CD4-positive, alpha-beta T cell (primary cell): ENCODE measurements around the gene DLX3. TPM values are rescaled to one million over a fixed set of nuclear protein-coding genes. Genes with fewer than 3 reads are reported as not detected.

Experiments used
- ATAC-seq: fragments of 200-7000 bp; cut with Tn5 transposase; one replicate; pipeline ENCODE4 v1.10.0; 2022; ENCODE audit warnings: mild to moderate bottlenecking; ENCODE audit not compliant: poor library complexity
- CTCF ChIA-PET: fragments of 350-600 bp; sonication (Branson Sonifier 250); formaldehyde crosslinking; loops from one replicate; lab custom pipeline; 2021; ENCODE audit warnings: antibody characterized with exemption, inconsistent platforms; lab: Charles Lee
- POLR2A ChIA-PET: fragments of 350-600 bp; sonication (Branson Sonifier 250); formaldehyde crosslinking; loops from one replicate; lab custom pipeline; 2021; ENCODE audit warnings: antibody characterized with exemption, inconsistent platforms; lab: Charles Lee
- DNase-seq, 14 experiments: peaks; one replicate each; pipeline ENCODE4 v3.0.0-alpha.2; 2013 to 2020; ENCODE audit warnings: mixed read lengths in 2 of 14
- H3K27ac ChIP-seq, 2 donors: one replicate each; pipeline versions ENCODE4 v1.5.1 to v1.7.0; 2013; ENCODE audit warnings: low read length in 2 of 2, low read depth in 1 of 2, mild to moderate bottlenecking in 1 of 2
- H3K27me3 ChIP-seq, 2 experiments: 1 replicate in 1 of 2; 2 replicates in 1 of 2; pipeline versions ENCODE4 v1.6.1 to v1.7.0; 2013; ENCODE audit warnings: low read length in 2 of 2, control low read depth in 1 of 2, mild to moderate bottlenecking in 1 of 2, moderate library complexity in 1 of 2; ENCODE audit not compliant: insufficient read depth in 2 of 2, control insufficient read depth in 1 of 2
- H3K36me3 ChIP-seq: one replicate; pipeline ENCODE4 v1.6.1; 2013; ENCODE audit warnings: low read length, control low read depth; ENCODE audit not compliant: insufficient read depth
- H3K4me1 ChIP-seq: one replicate; pipeline ENCODE4 v1.6.1; 2013; ENCODE audit warnings: low read length, control low read depth; ENCODE audit not compliant: insufficient read depth
- H3K4me3 ChIP-seq: one replicate; pipeline ENCODE4 v1.5.1; 2013; ENCODE audit warnings: mild to moderate bottlenecking, low read length, moderate library complexity
- H3K9me3 ChIP-seq, 2 experiments: 1 replicate in 1 of 2; 2 replicates in 1 of 2; pipeline versions ENCODE4 v1.6.1 to v1.7.0; 2013; ENCODE audit warnings: low read length in 2 of 2, mild to moderate bottlenecking in 2 of 2, control low read depth in 1 of 2, moderate library complexity in 1 of 2; ENCODE audit not compliant: control insufficient read depth in 1 of 2, insufficient read depth in 1 of 2
- H3K27ac Mint-ChIP-seq: one replicate; pipeline ENCODE4 v1.8.0; 2020; ENCODE audit warnings: mixed read lengths
- H3K27me3 Mint-ChIP-seq: one replicate; pipeline ENCODE4 v1.8.0; 2021; ENCODE audit warnings: mixed read lengths
- H3K36me3 Mint-ChIP-seq: one replicate; pipeline ENCODE4 v1.8.0; 2021; ENCODE audit warnings: low read depth, mixed read lengths
- H3K4me1 Mint-ChIP-seq: one replicate; pipeline ENCODE4 v1.8.0; 2021; ENCODE audit warnings: low read depth, mixed read lengths
- H3K4me3 Mint-ChIP-seq: one replicate; pipeline ENCODE4 v1.8.0; 2020; ENCODE audit warnings: mild to moderate bottlenecking, mixed read lengths
- H3K9me3 Mint-ChIP-seq: one replicate; pipeline ENCODE4 v1.8.0; 2020; ENCODE audit warnings: mixed read lengths
- intact Hi-C, 2 experiments: fragments of 100-400 bp; cut with DNase I in 1 of 2; cut with micrococcal nuclease in 1 of 2; formaldehyde crosslinking; loops; one replicate each; pipeline versions ENCODE4 v1.15.1 to v1.9.0; 2023 to 2025; cut with DNase I, micrococcal nuclease
- total RNA-seq, 174 experiments: library from RNA in 2 of 174; stranded (reverse) in 2 of 174; gene quantifications; one replicate each; pipeline ENCODE4 v1.2.3 and lab custom pipeline; 2021 to 2026
- TF ChIP-seq, protein P1 (sequence below): fragments of 200-600 bp; IDR thresholded peaks from one replicate; pipeline ENCODE4 v1.8.0; 2022; ENCODE audit warnings: antibody characterized with exemption, mild to moderate bottlenecking

DLX3 gene
- total RNA-seq, 2 experiments from 2014 or later, result not detected

DNA sequence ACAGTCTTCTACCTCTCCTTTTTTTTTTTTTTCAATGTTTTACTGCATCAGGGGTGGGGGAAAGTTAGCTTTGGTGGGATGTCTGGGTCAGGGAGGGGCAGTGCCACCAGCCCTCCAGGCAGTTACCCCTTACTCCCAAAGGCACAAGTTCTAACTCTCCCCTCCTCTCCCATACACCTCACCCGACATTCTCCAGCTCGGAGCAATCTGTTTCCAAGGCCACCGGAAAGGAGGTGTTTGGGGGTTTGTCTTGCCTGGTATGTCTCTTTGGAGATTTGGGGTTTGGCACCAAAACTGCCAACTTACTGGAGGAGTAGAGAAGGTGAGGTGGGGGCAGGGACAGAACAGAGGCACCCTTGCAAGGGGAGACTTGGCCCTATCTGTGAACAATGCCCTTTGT lies 4.7 kb downstream of the DLX3 start:
- Histone ChIP-seq H3K36me3 (no peaks in the 10 kb centered on the region), H3K4me3 (no peak overlapping the region), H3K4me1 (peaks cover 29% of the 10 kb centered on the region), H3K27ac (no peak overlapping the region), H3K27me3 (peaks cover 66 to 82% of the 10 kb centered on the region in 2 experiments), H3K9me3 (peaks cover 0 to 15% of the 10 kb centered on the region in 2 experiments)
- ChIA-PET CTCF (interaction anchor here (1.2 to 2.4 kb wide), 2 partner anchors 8 to 38 kb away, joined by 3 to 8 read pairs; no protein-coding TSS in a partner anchor), POLR2A (no interaction called here)
- DNase-seq, result no peak
- H3K36me3 Mint-ChIP-seq, result no peaks in the 10 kb centered on the region
- peaks cover 22% of the 10 kb centered on the region for H3K4me1 Mint-ChIP-seq
- ATAC-seq, result no peak
- no peak overlapping the region for H3K4me3 Mint-ChIP-seq
- H3K27me3 Mint-ChIP-seq, result peaks cover 84% of the 10 kb centered on the region
- TF ChIP-seq, protein P1, sequence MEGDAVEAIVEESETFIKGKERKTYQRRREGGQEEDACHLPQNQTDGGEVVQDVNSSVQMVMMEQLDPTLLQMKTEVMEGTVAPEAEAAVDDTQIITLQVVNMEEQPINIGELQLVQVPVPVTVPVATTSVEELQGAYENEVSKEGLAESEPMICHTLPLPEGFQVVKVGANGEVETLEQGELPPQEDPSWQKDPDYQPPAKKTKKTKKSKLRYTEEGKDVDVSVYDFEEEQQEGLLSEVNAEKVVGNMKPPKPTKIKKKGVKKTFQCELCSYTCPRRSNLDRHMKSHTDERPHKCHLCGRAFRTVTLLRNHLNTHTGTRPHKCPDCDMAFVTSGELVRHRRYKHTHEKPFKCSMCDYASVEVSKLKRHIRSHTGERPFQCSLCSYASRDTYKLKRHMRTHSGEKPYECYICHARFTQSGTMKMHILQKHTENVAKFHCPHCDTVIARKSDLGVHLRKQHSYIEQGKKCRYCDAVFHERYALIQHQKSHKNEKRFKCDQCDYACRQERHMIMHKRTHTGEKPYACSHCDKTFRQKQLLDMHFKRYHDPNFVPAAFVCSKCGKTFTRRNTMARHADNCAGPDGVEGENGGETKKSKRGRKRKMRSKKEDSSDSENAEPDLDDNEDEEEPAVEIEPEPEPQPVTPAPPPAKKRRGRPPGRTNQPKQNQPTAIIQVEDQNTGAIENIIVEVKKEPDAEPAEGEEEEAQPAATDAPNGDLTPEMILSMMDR, result no peak
- intact Hi-C loops, result loop anchor here (10.0 kb wide), 2 partner anchors 286 to 296 kb away; partner anchors contain the start of gene SLC35B1 (in 1 of the 2)
- H3K9me3 Mint-ChIP-seq, result no peaks in the 10 kb centered on the region
- no peak overlapping the region for H3K27ac Mint-ChIP-seq

DNA sequence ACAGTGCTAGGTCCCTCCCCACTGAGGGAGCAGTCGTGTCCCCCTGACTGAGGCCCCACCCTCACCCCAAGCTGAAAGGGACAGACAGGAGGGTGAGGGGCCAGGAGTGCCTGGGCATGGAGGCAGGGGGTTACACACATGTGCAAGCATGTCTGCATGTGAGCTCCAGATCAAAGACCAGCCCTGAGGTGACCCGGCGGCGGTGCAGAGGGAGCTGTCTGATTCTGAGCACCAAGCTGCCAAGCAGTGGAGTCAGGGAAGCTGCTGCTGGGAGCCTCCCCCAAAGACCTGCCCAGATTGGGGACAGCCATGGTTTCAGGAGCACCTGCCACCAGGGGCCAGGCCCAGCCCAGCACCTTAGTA lies 5.5 kb downstream of the DLX3 start:
- ATAC-seq (no peak), DNase-seq (peak in 1 of 14 experiments; percentile 25)
- no peaks in the 10 kb centered on the region for H3K9me3 Mint-ChIP-seq
- peaks cover 21% of the 10 kb centered on the region for H3K4me1 ChIP-seq
- H3K4me3 ChIP-seq, result no peak overlapping the region
- H3K4me1 Mint-ChIP-seq, result peaks cover 13% of the 10 kb centered on the region
- H3K27ac Mint-ChIP-seq, result no peak overlapping the region
- H3K27me3 ChIP-seq, result peaks cover 61 to 74% of the 10 kb centered on the region in 2 experiments
- no peak overlapping the region for H3K27ac ChIP-seq
- H3K9me3 ChIP-seq, result peaks cover 0 to 8% of the 10 kb centered on the region in 2 experiments
- ChIA-PET POLR2A (no interaction called here), CTCF (interaction anchor here (1.2 to 2.4 kb wide), 2 partner anchors 9 to 37 kb away, joined by 3 to 8 read pairs; no protein-coding TSS in a partner anchor)
- no peak overlapping the region for H3K4me3 Mint-ChIP-seq
- peaks cover 78% of the 10 kb centered on the region for H3K27me3 Mint-ChIP-seq
- TF ChIP-seq, protein P1, result no peak
- intact Hi-C loops, result no loop called here
- no peaks in the 10 kb centered on the region for H3K36me3 Mint-ChIP-seq
- no peaks in the 10 kb centered on the region for H3K36me3 ChIP-seq

DNA sequence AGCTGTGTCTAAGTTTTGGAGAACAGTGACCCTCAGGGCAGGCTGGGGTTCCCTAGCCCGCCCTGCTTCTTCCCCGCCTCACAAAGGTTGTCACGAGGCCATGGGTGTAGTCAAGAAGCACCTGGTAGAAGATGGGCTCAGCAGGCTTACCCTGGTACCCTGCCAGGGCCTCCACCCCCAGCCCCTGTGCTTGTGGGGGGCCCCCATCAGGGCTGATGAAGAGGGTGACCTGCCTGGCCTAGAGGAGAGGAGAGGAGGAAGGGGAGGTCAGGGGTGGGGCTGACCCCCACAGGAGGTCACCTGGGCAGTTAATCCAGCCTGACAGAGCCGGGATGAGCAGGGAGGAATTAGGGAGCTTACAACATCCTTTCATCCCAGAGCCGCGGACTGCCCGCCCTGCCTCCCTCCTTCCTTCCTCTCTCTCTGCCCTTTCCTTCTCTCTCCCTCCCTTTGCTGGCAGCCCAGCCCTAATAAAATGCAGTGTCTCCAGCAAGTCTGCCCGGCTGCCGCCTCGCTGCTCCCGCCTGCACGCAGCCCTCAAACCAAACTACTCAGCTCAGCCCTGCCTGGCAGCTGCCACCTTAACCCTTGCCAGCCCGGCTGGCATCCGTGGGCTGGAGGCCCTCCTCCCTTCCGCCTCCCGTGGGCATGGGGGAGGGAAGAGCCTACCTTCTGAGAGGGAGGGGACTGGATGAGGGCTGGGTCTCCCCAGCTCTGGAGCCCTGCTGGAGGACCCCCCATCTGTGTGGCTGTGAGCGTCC lies 7.2 kb downstream of the DLX3 start:
- H3K4me1 Mint-ChIP-seq, result peaks cover 2% of the 10 kb centered on the region
- DNase-seq (peak in 2 of 14 experiments; percentile 9 to 25), ATAC-seq (no peak)
- Histone ChIP-seq H3K4me1 (peaks cover 6% of the 10 kb centered on the region), H3K36me3 (no peaks in the 10 kb centered on the region), H3K27me3 (peaks cover 50 to 60% of the 10 kb centered on the region in 2 experiments), H3K4me3 (no peak overlapping the region), H3K9me3 (peaks cover 0 to 3% of the 10 kb centered on the region in 2 experiments), H3K27ac (no peak overlapping the region)
- TF ChIP-seq, protein P1, result no peak
- no peaks in the 10 kb centered on the region for H3K9me3 Mint-ChIP-seq
- peaks cover 72% of the 10 kb centered on the region for H3K27me3 Mint-ChIP-seq
- POLR2A ChIA-PET, result interaction anchor here (0.9 kb wide), 1 partner anchor 66 kb away, joined by 3 read pairs; no protein-coding TSS in a partner anchor
- H3K36me3 Mint-ChIP-seq, result no peaks in the 10 kb centered on the region
- no peak overlapping the region for H3K4me3 Mint-ChIP-seq
- H3K27ac Mint-ChIP-seq, result no peak overlapping the region
- intact Hi-C loops, result no loop called here
- CTCF ChIA-PET, result interaction anchor here (1.4 kb wide), 1 partner anchor 10 kb away, joined by 4 read pairs; no protein-coding TSS in a partner anchor
